Measurements from ENCODE around the gene GID8. TPM values are rescaled to one million over a fixed set of nuclear protein-coding genes. Genes with fewer than 3 reads are reported as not detected.

Gene GID8
- total and polyA plus RNA-seq, 9 of the 15 experiments (the other 6 are each of a cell fraction or from before 2014, with no cell fraction given): 7.5 to 31.6 (median 22.2) TPM

DNA sequence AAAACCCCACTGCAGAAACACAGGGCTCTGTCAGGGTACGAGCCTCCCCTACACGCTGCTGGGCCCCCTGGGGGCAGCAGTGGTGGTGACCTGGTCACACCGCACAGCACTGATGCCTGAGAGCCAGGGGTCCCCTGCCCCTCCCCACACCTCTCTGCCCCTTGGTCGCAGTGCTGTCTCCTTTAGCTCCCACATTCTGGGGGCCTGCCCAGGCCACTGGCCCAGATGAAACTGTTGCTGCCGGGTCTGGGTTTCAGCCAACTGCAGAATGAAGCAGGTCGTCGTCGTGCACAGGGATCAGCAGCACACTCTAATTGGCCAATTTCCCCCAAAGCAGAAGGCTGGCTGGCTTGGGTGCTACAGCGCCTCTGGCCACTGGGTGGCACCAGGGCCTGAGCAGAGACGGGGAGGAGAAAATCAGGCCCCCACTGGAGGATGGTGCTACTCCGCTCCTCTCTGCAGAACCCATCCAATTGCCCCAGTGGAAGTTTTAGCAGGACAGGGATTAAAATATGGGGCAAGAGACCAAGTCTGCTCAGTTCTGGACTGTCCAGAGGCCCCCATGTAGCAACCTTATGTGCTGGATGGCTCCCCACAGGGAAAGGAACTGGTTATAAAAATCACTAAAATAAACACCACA is 37.8 kb upstream of the GID8 start (continued):
- TF ChIP-seq, protein P1, sequence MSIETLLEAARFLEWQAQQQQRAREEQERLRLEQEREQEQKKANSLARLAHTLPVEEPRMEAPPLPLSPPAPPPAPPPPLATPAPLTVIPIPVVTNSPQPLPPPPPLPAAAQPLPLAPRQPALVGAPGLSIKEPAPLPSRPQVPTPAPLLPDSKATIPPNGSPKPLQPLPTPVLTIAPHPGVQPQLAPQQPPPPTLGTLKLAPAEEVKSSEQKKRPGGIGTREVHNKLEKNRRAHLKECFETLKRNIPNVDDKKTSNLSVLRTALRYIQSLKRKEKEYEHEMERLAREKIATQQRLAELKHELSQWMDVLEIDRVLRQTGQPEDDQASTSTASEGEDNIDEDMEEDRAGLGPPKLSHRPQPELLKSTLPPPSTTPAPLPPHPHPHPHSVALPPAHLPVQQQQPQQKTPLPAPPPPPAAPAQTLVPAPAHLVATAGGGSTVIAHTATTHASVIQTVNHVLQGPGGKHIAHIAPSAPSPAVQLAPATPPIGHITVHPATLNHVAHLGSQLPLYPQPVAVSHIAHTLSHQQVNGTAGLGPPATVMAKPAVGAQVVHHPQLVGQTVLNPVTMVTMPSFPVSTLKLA (conservative IDR thresholded peaks at IDR 0.05): no peak
- TF ChIP-seq RBM22 (IDR thresholded peaks at IDR 0.05; ENCODE audit: low read depth, low read length, poor library complexity, severe bottlenecking): peak; percentile 79
- no peak for TF ChIP-seq ZNF507 (tag; conservative IDR thresholded peaks at IDR 0.05)
- no peak for TF ChIP-seq MYBL2 (IDR thresholded peaks at IDR 0.05; ENCODE audit: low read depth)
- no peak for TF ChIP-seq MYBL2 (CRISPR knock-in tag; IDR thresholded peaks at IDR 0.05; ENCODE audit: borderline replicate concordance)
- TF ChIP-seq LCOR (CRISPR knock-in tag; IDR thresholded peaks at IDR 0.05): peak; percentile 52
- TF ChIP-seq ZFPM2 (CRISPR knock-in tag; IDR thresholded peaks at IDR 0.05): no peak
- no peak for TF ChIP-seq TAF7 (tag; IDR thresholded peaks at IDR 0.05)
- TF ChIP-seq DNMT1 (IDR thresholded peaks at IDR 0.05): no peak
- no peak for TF ChIP-seq GABPB1 (CRISPR knock-in tag; IDR thresholded peaks at IDR 0.05)
- no peak for TF ChIP-seq BCL6 (CRISPR knock-in tag; IDR thresholded peaks at IDR 0.05)
- TF ChIP-seq ZNF263 (CRISPR knock-in tag; IDR thresholded peaks at IDR 0.05; ENCODE audit: borderline replicate concordance): peak; percentile 58
- no peak for TF ChIP-seq CSDE1 (IDR thresholded peaks at IDR 0.05)
- TF ChIP-seq HNRNPLL (IDR thresholded peaks at IDR 0.05; ENCODE audit: low read depth, low read length, poor library complexity, severe bottlenecking): no peak
- no peak for TF ChIP-seq MEF2A (IDR thresholded peaks at IDR 0.05; ENCODE audit: control insufficient read depth, low read depth, low read length)
- no peak for TF ChIP-seq ZNF316 (IDR thresholded peaks at IDR 0.05)
- TF ChIP-seq, protein P2, sequence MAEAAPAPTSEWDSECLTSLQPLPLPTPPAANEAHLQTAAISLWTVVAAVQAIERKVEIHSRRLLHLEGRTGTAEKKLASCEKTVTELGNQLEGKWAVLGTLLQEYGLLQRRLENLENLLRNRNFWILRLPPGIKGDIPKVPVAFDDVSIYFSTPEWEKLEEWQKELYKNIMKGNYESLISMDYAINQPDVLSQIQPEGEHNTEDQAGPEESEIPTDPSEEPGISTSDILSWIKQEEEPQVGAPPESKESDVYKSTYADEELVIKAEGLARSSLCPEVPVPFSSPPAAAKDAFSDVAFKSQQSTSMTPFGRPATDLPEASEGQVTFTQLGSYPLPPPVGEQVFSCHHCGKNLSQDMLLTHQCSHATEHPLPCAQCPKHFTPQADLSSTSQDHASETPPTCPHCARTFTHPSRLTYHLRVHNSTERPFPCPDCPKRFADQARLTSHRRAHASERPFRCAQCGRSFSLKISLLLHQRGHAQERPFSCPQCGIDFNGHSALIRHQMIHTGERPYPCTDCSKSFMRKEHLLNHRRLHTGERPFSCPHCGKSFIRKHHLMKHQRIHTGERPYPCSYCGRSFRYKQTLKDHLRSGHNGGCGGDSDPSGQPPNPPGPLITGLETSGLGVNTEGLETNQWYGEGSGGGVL (CRISPR knock-in tag; IDR thresholded peaks at IDR 0.05): no peak
- no peak for TF ChIP-seq ZFP36 (IDR thresholded peaks at IDR 0.05; ENCODE audit: low read depth, low read length, partially characterized antibody)
- TF ChIP-seq, protein P3, sequence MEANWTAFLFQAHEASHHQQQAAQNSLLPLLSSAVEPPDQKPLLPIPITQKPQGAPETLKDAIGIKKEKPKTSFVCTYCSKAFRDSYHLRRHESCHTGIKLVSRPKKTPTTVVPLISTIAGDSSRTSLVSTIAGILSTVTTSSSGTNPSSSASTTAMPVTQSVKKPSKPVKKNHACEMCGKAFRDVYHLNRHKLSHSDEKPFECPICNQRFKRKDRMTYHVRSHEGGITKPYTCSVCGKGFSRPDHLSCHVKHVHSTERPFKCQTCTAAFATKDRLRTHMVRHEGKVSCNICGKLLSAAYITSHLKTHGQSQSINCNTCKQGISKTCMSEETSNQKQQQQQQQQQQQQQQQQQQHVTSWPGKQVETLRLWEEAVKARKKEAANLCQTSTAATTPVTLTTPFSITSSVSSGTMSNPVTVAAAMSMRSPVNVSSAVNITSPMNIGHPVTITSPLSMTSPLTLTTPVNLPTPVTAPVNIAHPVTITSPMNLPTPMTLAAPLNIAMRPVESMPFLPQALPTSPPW (CRISPR knock-in tag; IDR thresholded peaks at IDR 0.05): peak; percentile 38; the same call in 1 of the 2 replicates
- no peak for TF ChIP-seq TEAD2 (tag; IDR thresholded peaks at IDR 0.05)
- TF ChIP-seq TARDBP (IDR thresholded peaks at IDR 0.05): no peak
- TF ChIP-seq, protein P4, sequence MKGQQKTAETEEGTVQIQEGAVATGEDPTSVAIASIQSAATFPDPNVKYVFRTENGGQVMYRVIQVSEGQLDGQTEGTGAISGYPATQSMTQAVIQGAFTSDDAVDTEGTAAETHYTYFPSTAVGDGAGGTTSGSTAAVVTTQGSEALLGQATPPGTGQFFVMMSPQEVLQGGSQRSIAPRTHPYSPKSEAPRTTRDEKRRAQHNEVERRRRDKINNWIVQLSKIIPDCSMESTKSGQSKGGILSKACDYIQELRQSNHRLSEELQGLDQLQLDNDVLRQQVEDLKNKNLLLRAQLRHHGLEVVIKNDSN (CRISPR knock-in tag; IDR thresholded peaks at IDR 0.05): no peak
- no peak for TF ChIP-seq NR3C1 (CRISPR knock-in tag; IDR thresholded peaks at IDR 0.05)
- no peak for TF ChIP-seq GTF2E2 (tag; IDR thresholded peaks at IDR 0.05)
- TF ChIP-seq POLR2A (conservative IDR thresholded peaks at IDR 0.05): peak; percentile 69
- TF ChIP-seq ZNF282 (CRISPR knock-in tag; IDR thresholded peaks at IDR 0.05): no peak
- TF ChIP-seq TRIM24 (IDR thresholded peaks at IDR 0.05): no peak
